GM19395 (cell line): ENCODE measurements around the gene RBBP9.
"Not testable (repeated sequence)": the region's sequence is repeated elsewhere in the genome, so short reads cannot be mapped to it uniquely, and the experiment has no call there.

Source experiments
- ATAC-seq: cut with Tn5 transposase; IDR thresholded peaks from one replicate; pipeline ENCODE4 v1.9.1; 2021; ENCODE audit warnings: mild to moderate bottlenecking, moderate library complexity; ENCODE audit not compliant: unreplicated experiment

Gene RBBP9

GRCh38 chr20:18506744-18507143 is 9.7 kb upstream of the RBBP9 start:
- ATAC-seq = no peak

DNA sequence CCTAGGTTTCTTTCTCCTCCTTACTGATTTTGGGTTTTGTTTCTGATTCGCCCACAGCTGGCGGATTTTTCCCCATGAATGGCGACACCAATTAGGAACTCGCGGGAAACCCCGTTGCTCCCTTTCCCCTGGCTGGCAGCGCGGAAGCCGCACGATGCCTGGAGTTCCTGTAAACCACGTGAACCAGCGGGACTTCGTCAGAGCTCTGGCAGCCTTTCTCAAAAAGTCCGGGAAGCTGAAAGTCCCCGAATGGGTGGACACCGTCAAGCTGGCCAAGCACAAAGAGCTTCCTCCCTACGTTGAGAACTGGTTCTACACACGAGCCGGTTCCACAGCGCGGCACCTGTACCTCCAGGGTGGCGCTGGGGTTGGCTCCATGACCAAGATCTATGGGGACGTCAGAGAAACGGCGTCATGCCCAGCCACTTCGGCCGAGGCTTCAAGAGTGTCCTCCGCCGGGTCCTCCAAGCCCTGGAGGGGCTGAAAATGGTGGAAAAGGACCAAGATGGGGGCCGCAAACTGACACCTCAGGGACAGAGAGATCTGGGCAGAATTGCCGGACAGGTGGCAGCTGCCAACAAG is 7.5 kb upstream of the RBBP9 start:
- no peak for ATAC-seq

- ATAC-seq = not testable (repeated sequence)
Measured at GRCh38 chr20:18501672-18502071, 4.6 kb upstream of the RBBP9 start.

DNA sequence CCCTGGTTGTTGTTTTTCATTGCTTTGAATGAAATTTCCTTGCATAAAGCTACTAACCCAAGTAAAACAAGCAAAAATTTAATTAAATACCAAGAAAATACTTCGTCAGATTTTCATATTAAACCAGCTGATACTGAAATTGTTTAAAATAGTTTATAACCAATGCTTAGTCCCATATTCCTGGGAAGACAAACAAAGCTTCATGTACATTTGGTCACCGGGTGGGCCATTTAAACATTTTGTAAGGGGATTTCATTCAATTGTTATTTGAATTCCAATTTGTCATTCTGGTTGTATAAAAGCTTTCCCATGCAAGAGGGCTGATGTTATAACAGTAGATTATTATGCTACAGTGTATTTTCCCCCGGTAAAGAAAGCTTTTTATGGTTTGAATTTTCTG is 578 bp upstream of the RBBP9 start:
- no peak for ATAC-seq

GRCh38 chr20:18496042-18496441 is 983 bp downstream of the RBBP9 start:
- ATAC-seq = no peak

DNA sequence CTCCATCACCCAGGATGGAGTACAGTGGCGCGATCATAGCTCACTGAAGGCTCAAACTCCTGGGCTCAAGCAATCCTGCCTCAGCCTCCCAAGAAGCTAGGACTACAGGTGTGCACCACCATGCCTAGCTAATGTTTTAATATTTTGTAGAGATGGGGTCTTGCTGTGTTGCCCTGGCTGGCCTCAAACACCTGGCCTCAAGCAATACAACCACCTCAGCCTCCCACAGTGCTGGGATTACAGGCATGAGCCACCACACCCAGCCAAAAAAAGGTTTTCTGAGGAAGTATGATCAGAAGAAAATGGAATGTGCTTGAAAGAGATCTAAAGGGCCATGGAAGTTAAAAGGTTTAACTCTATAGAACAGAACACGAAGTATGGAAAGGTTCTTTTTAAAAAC is 8.7 kb downstream of the RBBP9 start:
- no peak for ATAC-seq

DNA sequence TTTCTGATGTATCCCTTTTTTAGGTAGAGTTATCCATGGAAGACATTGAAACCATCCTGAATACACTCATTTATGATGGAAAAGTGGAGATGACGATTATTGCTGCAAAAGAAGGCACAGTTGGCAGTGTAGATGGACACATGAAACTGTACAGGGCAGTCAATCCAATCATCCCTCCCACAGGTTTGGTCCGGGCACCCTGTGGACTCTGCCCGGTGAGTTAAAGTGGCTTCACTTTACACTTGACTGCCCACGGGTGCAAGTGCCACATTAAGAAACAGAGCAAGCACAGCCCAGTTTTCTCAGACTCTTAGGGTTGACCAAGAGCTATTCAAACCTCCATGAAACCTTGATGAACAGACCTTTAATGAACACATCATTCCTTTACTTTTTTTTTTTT is 15.4 kb downstream of the RBBP9 start:
- ATAC-seq = no peak

GRCh38 chr20:18477821-18478220 is 19.2 kb downstream of the RBBP9 start:
- ATAC-seq = no peak

DNA sequence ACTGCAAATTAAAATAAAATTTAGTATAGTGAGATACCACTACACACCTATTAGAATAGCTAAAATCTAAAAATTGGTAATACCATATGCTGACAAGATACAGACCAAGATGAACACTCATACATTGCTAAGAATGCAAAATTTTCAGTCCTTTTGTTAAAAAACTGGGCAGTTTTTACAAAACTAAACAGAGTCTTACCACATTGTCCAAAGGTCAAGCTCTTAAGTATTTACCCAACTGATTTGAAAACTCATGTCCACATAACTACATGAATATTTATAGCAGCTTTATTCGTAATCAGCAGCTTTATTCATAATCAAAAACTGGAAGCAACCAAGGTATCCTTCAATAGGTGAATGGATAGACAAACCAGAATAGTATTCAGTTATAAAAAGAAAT is 19.8 kb downstream of the RBBP9 start:
- ATAC-seq = no peak

GRCh38 chr20:18466894-18467730 is 29.9 kb downstream of the RBBP9 start, which contains the start of the genes DZANK1 and POLR3F:
DZANK1 (minus strand) TSS chr20:18467030; CDS start chr20:18465358, 1,672 bp downstream.
POLR3F (plus strand) TSS chr20:18467390; CDS start chr20:18467507, 117 bp downstream.
- peak; percentile 97 for ATAC-seq

DNA sequence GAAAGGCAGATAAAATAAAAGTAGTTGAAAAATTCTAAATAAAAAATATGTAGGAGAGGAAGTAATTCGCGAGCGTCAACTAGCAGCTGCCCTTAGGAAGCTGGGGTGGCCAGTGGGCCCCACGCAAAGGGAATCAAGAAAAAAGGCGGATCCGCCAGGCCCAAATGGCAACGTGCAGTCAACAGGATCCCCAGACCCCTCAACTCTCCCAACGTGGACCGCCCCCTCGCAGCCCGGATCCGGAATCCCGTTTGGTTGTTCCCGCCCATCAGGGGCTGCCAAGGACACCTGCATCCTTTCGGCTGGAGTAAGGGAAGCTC is 30.5 kb downstream of the RBBP9 start:
- peak; percentile 29 for ATAC-seq

GRCh38 chr20:18465536-18466200 is 31.4 kb downstream of the RBBP9 start:
- no peak for ATAC-seq

- ATAC-seq = no peak
Measured at GRCh38 chr20:18456600-18456999, 40.4 kb downstream of the RBBP9 start.

- ATAC-seq = no peak
Measured at GRCh38 chr20:18443886-18444285, 53.1 kb downstream of the RBBP9 start.

- no peak for ATAC-seq
Measured at GRCh38 chr20:18440403-18440802, 56.6 kb downstream of the RBBP9 start.

- ATAC-seq = no peak
Measured at GRCh38 chr20:18436847-18437246, 60.2 kb downstream of the RBBP9 start.
